CD4-positive, alpha-beta T cell (primary cell): ENCODE measurements around the gene SSH2. TPM values are rescaled to one million over a fixed set of nuclear protein-coding genes. Genes with fewer than 3 reads are reported as not detected.

ENCODE experiments used
- ATAC-seq: fragments of 200-7000 bp; cut with Tn5 transposase; one replicate; pipeline ENCODE4 v1.10.0; 2022; ENCODE audit warnings: mild to moderate bottlenecking; ENCODE audit not compliant: poor library complexity
- CTCF ChIA-PET: fragments of 350-600 bp; sonication (Branson Sonifier 250); formaldehyde crosslinking; loops from one replicate; lab custom pipeline; 2021; ENCODE audit warnings: antibody characterized with exemption, inconsistent platforms; lab: Charles Lee
- POLR2A ChIA-PET: fragments of 350-600 bp; sonication (Branson Sonifier 250); formaldehyde crosslinking; loops from one replicate; lab custom pipeline; 2021; ENCODE audit warnings: antibody characterized with exemption, inconsistent platforms; lab: Charles Lee
- DNase-seq, 14 experiments: peaks; one replicate each; pipeline ENCODE4 v3.0.0-alpha.2; 2013 to 2020; ENCODE audit warnings: mixed read lengths in 2 of 14
- H3K27ac ChIP-seq, 2 donors: one replicate each; pipeline versions ENCODE4 v1.5.1 to v1.7.0; 2013; ENCODE audit warnings: low read length in 2 of 2, low read depth in 1 of 2, mild to moderate bottlenecking in 1 of 2
- H3K27me3 ChIP-seq, 2 experiments: 1 replicate in 1 of 2; 2 replicates in 1 of 2; pipeline versions ENCODE4 v1.6.1 to v1.7.0; 2013; ENCODE audit warnings: low read length in 2 of 2, control low read depth in 1 of 2, mild to moderate bottlenecking in 1 of 2, moderate library complexity in 1 of 2; ENCODE audit not compliant: insufficient read depth in 2 of 2, control insufficient read depth in 1 of 2
- H3K36me3 ChIP-seq: one replicate; pipeline ENCODE4 v1.6.1; 2013; ENCODE audit warnings: low read length, control low read depth; ENCODE audit not compliant: insufficient read depth
- H3K4me1 ChIP-seq: one replicate; pipeline ENCODE4 v1.6.1; 2013; ENCODE audit warnings: low read length, control low read depth; ENCODE audit not compliant: insufficient read depth
- H3K4me3 ChIP-seq: one replicate; pipeline ENCODE4 v1.5.1; 2013; ENCODE audit warnings: mild to moderate bottlenecking, low read length, moderate library complexity
- H3K9me3 ChIP-seq, 2 experiments: 1 replicate in 1 of 2; 2 replicates in 1 of 2; pipeline versions ENCODE4 v1.6.1 to v1.7.0; 2013; ENCODE audit warnings: low read length in 2 of 2, mild to moderate bottlenecking in 2 of 2, control low read depth in 1 of 2, moderate library complexity in 1 of 2; ENCODE audit not compliant: control insufficient read depth in 1 of 2, insufficient read depth in 1 of 2
- H3K27ac Mint-ChIP-seq: one replicate; pipeline ENCODE4 v1.8.0; 2020; ENCODE audit warnings: mixed read lengths
- H3K27me3 Mint-ChIP-seq: one replicate; pipeline ENCODE4 v1.8.0; 2021; ENCODE audit warnings: mixed read lengths
- H3K36me3 Mint-ChIP-seq: one replicate; pipeline ENCODE4 v1.8.0; 2021; ENCODE audit warnings: low read depth, mixed read lengths
- H3K4me1 Mint-ChIP-seq: one replicate; pipeline ENCODE4 v1.8.0; 2021; ENCODE audit warnings: low read depth, mixed read lengths
- H3K4me3 Mint-ChIP-seq: one replicate; pipeline ENCODE4 v1.8.0; 2020; ENCODE audit warnings: mild to moderate bottlenecking, mixed read lengths
- H3K9me3 Mint-ChIP-seq: one replicate; pipeline ENCODE4 v1.8.0; 2020; ENCODE audit warnings: mixed read lengths
- CTCF ChIP-seq: fragments of 200-600 bp; IDR thresholded peaks from one replicate; pipeline ENCODE4 v1.8.0; 2022; ENCODE audit warnings: antibody characterized with exemption, mild to moderate bottlenecking
- intact Hi-C, 2 experiments: fragments of 100-400 bp; cut with DNase I in 1 of 2; cut with micrococcal nuclease in 1 of 2; formaldehyde crosslinking; loops; one replicate each; pipeline versions ENCODE4 v1.15.1 to v1.9.0; 2023 to 2025; cut with DNase I, micrococcal nuclease
- total RNA-seq, 174 experiments: library from RNA in 2 of 174; stranded (reverse) in 2 of 174; gene quantifications; one replicate each; pipeline ENCODE4 v1.2.3 and lab custom pipeline; 2021 to 2026

Gene SSH2
- total RNA-seq, 2 experiments from 2014 or later: 73.4 to 81.5 TPM

DNA sequence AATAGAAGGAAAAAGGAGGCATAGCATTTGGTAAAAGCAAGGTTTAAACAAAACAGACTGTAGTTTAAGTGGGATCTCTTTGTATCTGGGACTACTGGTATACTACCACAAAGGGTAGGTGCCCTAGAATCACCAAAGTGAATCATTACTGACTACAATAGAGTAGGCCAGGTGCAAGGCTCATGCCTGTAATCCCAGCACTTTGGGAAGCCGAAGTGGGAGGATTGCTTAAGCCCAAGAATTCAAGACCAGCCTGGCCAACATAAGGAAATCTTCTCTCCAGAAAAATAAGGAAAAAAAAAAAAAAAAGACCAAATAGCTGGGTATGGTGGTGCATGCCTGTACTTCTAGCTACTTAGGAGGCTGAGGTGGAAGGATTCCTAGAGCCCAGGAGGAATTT is 246.5 kb downstream of the SSH2 start:
- H3K4me3 ChIP-seq: no peak overlapping the region
- peaks cover 17% of the 10 kb centered on the region for H3K4me1 Mint-ChIP-seq
- no peak for TF ChIP-seq CTCF
- H3K27ac Mint-ChIP-seq: peak overlapping the region; percentile 15
- intact Hi-C loops: loop anchor here in 1 of 2 experiments (5.0 kb wide), 1 partner anchor 79 kb away; no protein-coding TSS in a partner anchor
- H3K27me3 ChIP-seq: no peaks in the 10 kb centered on the region
- H3K27me3 Mint-ChIP-seq: no peaks in the 10 kb centered on the region
- H3K4me3 Mint-ChIP-seq: no peak overlapping the region
- DNase-seq: no peak
- no peaks in the 10 kb centered on the region for H3K9me3 Mint-ChIP-seq
- POLR2A ChIA-PET: interaction anchor here (1.3 kb wide), 1 partner anchor 77 kb away, joined by 3 read pairs; no protein-coding TSS in a partner anchor
- H3K9me3 ChIP-seq: no peaks in the 10 kb centered on the region
- peaks cover 41% of the 10 kb centered on the region for H3K36me3 ChIP-seq
- CTCF ChIA-PET: no interaction called here
- ATAC-seq: no peak
- peaks cover 72% of the 10 kb centered on the region for H3K36me3 Mint-ChIP-seq
- peaks cover 4% of the 10 kb centered on the region for H3K4me1 ChIP-seq
- no peak overlapping the region for H3K27ac ChIP-seq

DNA sequence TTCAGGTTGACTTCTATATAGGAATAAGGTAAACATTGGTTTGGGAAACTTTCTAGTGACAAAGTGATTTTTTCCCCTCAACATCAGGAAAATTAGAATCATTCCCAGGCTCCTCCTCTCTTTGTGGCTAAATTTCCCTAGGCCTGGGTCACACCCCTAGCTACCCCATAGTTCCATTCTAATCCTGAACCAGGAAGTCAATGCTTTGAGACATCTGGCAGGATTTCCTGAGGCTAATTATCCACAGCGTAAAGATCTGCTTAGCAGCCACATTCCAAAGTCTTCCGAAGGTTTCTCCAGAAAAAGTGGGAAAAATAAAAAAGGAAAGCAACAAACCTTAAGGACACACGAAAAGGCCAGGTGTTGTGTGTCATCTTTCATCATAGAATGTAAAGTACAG is 247.0 kb downstream of the SSH2 start:
- no peaks in the 10 kb centered on the region for H3K9me3 Mint-ChIP-seq
- peaks cover 71% of the 10 kb centered on the region for H3K36me3 Mint-ChIP-seq
- DNase-seq (no peak), ATAC-seq (no peak)
- H3K27ac ChIP-seq: peak overlapping the region; percentile 17 to 27
- no peaks in the 10 kb centered on the region for H3K27me3 Mint-ChIP-seq
- intact Hi-C loops: loop anchor here in 1 of 2 experiments (1.0 to 5.0 kb wide), 2 partner anchors 79 to 96 kb away; no protein-coding TSS in a partner anchor
- peak overlapping the region; percentile 77 for H3K27ac Mint-ChIP-seq
- ChIA-PET POLR2A (interaction anchor here (0.8 to 1.3 kb wide), 4 partner anchors 8 to 77 kb away, joined by 3 to 4 read pairs (median 3); no protein-coding TSS in a partner anchor), CTCF (interaction anchor here (1.3 to 2.5 kb wide), 2 partner anchors 10 to 96 kb away, joined by 5 to 10 read pairs; no protein-coding TSS in a partner anchor)
- peaks cover 39% of the 10 kb centered on the region for H3K36me3 ChIP-seq
- TF ChIP-seq CTCF: no peak
- H3K4me1 ChIP-seq: peaks cover 4% of the 10 kb centered on the region
- H3K4me3 Mint-ChIP-seq: no peak overlapping the region
- no peak overlapping the region for H3K4me3 ChIP-seq
- peaks cover 17% of the 10 kb centered on the region for H3K4me1 Mint-ChIP-seq
- H3K27me3 ChIP-seq: no peaks in the 10 kb centered on the region
- no peaks in the 10 kb centered on the region for H3K9me3 ChIP-seq

GRCh38 chr17:29682054-29682453 is 248.0 kb downstream of the SSH2 start:
- ChIA-PET CTCF (interaction anchor here (1.0 to 2.5 kb wide), 6 partner anchors 9 to 97 kb away, joined by 3 to 10 read pairs (median 4); no protein-coding TSS in a partner anchor), POLR2A (interaction anchor here (0.5 to 1.3 kb wide), 7 partner anchors 9 to 81 kb away, joined by 3 to 7 read pairs (median 3); no protein-coding TSS in a partner anchor)
- no peak overlapping the region for H3K4me3 ChIP-seq
- Mint-ChIP-seq H3K4me3 (no peak overlapping the region), H3K27me3 (no peaks in the 10 kb centered on the region), H3K4me1 (peaks cover 24% of the 10 kb centered on the region), H3K36me3 (peaks cover 70% of the 10 kb centered on the region), H3K9me3 (no peaks in the 10 kb centered on the region), H3K27ac (peak overlapping the region; percentile 77)
- DNase-seq (peak in 3 of 14 experiments; percentile 36 to 44 (median 42)), ATAC-seq (peak; percentile 56)
- H3K9me3 ChIP-seq: no peaks in the 10 kb centered on the region
- intact Hi-C loops: loop anchor here in 1 of 2 experiments (1.0 to 5.0 kb wide), 2 partner anchors 80 to 97 kb away; no protein-coding TSS in a partner anchor
- H3K27ac ChIP-seq: peak overlapping the region in 1 of 2 donors; percentile 27
- H3K4me1 ChIP-seq: peaks cover 4% of the 10 kb centered on the region
- H3K27me3 ChIP-seq: no peaks in the 10 kb centered on the region
- no peak for TF ChIP-seq CTCF
- H3K36me3 ChIP-seq: peaks cover 40% of the 10 kb centered on the region
